ENCODE data around the gene PDIA5. TPM values are rescaled to one million over a fixed set of nuclear protein-coding genes. Genes with fewer than 3 reads are reported as not detected.

The PDIA5 gene
- total RNA-seq, 1 experiment from 2014 or later = 41.5 TPM

DNA sequence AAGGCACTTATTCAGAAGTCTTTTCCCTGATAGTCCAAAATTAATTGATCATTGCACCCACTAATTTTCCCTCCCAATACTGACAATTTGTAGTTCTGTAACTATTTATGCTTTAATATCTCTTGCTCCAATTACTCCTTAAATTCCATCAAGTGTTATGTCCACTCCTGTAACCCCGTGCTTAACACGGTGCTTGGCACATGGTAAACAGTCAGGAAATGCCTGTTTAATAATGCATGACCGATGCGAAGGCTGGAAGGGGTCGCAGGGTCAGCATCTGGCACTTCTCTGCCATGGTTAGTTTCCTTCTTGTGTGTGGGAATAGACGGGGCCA is 134.4 kb downstream of the PDIA5 start:
- Mint-ChIP-seq H3K9me3 (peaks cover 13% of the 10 kb centered on the region), H3K36me3 (peaks cover 4% of the 10 kb centered on the region; the same call in 1 of the 2 replicates), H3K27ac (peak overlapping the region; percentile 93), H3K4me1 (peaks cover 14% of the 10 kb centered on the region), H3K27me3 (ENCODE audit: low read depth) (no peaks in the 10 kb centered on the region), H3K4me3 (peak overlapping the region; percentile 94)
- CTCF ChIA-PET = interaction anchor here (0.9 to 1.9 kb wide), 5 partner anchors 10 to 258 kb away, joined by 3 to 7 read pairs (median 4); no protein-coding TSS in a partner anchor
- DNase-seq (ENCODE audit: low spot score) (no peak), ATAC-seq (peak; percentile 11)
- POLR2A ChIA-PET = interaction anchor here (0.9 to 1.6 kb wide), 4 partner anchors 9 to 218 kb away, joined by 3 to 6 read pairs (median 3); no protein-coding TSS in a partner anchor
- TF ChIP-seq, protein P1, sequence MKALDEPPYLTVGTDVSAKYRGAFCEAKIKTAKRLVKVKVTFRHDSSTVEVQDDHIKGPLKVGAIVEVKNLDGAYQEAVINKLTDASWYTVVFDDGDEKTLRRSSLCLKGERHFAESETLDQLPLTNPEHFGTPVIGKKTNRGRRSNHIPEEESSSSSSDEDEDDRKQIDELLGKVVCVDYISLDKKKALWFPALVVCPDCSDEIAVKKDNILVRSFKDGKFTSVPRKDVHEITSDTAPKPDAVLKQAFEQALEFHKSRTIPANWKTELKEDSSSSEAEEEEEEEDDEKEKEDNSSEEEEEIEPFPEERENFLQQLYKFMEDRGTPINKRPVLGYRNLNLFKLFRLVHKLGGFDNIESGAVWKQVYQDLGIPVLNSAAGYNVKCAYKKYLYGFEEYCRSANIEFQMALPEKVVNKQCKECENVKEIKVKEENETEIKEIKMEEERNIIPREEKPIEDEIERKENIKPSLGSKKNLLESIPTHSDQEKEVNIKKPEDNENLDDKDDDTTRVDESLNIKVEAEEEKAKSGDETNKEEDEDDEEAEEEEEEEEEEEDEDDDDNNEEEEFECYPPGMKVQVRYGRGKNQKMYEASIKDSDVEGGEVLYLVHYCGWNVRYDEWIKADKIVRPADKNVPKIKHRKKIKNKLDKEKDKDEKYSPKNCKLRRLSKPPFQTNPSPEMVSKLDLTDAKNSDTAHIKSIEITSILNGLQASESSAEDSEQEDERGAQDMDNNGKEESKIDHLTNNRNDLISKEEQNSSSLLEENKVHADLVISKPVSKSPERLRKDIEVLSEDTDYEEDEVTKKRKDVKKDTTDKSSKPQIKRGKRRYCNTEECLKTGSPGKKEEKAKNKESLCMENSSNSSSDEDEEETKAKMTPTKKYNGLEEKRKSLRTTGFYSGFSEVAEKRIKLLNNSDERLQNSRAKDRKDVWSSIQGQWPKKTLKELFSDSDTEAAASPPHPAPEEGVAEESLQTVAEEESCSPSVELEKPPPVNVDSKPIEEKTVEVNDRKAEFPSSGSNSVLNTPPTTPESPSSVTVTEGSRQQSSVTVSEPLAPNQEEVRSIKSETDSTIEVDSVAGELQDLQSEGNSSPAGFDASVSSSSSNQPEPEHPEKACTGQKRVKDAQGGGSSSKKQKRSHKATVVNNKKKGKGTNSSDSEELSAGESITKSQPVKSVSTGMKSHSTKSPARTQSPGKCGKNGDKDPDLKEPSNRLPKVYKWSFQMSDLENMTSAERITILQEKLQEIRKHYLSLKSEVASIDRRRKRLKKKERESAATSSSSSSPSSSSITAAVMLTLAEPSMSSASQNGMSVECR (CRISPR knock-in tag; IDR thresholded peaks at IDR 0.05; ENCODE audit: borderline replicate concordance) = 0 out of 2 replicates have a peak, but pooled peaks have one; percentile 32
- TF ChIP-seq TP53 (CRISPR knock-in tag; IDR thresholded peaks at IDR 0.05) (0 out of 2 replicates have a peak, but pooled peaks have one; percentile 15), NR2C2 (CRISPR knock-in tag; IDR thresholded peaks at IDR 0.05) (no peak), ZNF416 (CRISPR knock-in tag; IDR thresholded peaks at IDR 0.05) (no peak)

DNA sequence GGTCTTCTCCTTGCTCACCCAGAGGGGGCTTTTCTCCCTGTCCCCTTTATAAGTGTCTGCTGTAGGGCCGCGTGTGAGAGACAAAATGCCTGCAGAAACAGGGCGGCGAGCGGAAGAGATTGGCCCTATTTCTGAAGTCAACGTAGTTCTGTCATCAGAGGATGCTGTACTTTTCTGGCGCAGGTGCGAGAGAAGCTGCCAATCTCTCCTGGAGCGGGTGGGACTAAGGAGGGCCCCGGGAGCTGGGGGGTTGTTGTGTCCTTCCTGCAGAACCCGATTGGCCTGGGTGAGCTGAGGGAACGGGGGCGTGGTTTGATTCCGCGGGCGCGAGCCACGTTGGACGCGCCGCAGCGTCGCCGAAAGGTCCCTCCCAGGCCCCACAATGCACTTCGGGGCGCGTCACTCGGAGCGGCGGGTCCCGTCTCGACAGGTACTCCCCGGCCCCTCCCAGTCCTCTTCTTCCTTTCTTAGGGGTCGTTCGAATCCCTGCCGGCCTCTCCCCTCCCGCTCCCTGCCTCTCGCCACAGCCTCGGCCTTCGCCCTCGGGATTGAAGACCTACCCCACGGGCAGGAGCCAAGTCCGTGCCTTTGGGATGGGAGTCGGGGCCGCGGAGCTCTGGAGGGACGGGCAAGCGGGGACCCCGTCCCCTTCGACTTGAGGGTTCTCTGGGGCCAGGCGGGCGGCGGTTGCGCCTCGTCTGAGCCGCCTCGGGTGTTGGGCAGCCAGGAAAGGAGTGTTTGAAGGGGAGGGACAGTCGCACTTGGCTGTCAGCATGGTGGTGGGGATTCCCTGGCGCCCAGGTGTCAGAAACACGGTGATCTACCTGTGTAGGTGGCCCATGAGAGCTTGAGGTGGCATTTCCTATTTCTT is 135.0 kb downstream of the PDIA5 start, which contains the start of gene SEC22A:
Gene SEC22A (plus strand): TSS at position 387 of the 871 bp plus-strand sequence. CDS start 7,275 bp downstream, outside the sequence.
- Mint-ChIP-seq H3K27ac (peak within 1 kb of the TSS; percentile 94), H3K27me3 (ENCODE audit: low read depth) (no peaks in the 10 kb centered on the region), H3K4me3 (peak within 1 kb of the TSS; percentile 94), H3K4me1 (peaks cover 14% of the 10 kb centered on the region), H3K36me3 (peaks cover 4% of the 10 kb centered on the region; the same call in 1 of the 2 replicates), H3K9me3 (peaks cover 13% of the 10 kb centered on the region)
- ChIA-PET POLR2A (interaction anchor here (0.9 to 1.6 kb wide), 4 partner anchors 8 to 218 kb away, joined by 3 to 6 read pairs (median 3); no protein-coding TSS in a partner anchor), CTCF (interaction anchor here (0.9 to 1.9 kb wide), 6 partner anchors 9 to 258 kb away, joined by 3 to 7 read pairs (median 4); no protein-coding TSS in a partner anchor)
- DNase-seq (ENCODE audit: low spot score) (peak; percentile 98), ATAC-seq (peak; percentile 99)
- TF ChIP-seq JAZF1 (CRISPR knock-in tag; IDR thresholded peaks at IDR 0.05) = no peak
- TF ChIP-seq, protein P2, sequence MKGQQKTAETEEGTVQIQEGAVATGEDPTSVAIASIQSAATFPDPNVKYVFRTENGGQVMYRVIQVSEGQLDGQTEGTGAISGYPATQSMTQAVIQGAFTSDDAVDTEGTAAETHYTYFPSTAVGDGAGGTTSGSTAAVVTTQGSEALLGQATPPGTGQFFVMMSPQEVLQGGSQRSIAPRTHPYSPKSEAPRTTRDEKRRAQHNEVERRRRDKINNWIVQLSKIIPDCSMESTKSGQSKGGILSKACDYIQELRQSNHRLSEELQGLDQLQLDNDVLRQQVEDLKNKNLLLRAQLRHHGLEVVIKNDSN (CRISPR knock-in tag; IDR thresholded peaks at IDR 0.05) = no peak; the same call in 1 of the 2 replicates
- no peak; the same call in 1 of the 2 replicates for TF ChIP-seq ETV6 (CRISPR knock-in tag; IDR thresholded peaks at IDR 0.05)
- TF ChIP-seq, protein P3, sequence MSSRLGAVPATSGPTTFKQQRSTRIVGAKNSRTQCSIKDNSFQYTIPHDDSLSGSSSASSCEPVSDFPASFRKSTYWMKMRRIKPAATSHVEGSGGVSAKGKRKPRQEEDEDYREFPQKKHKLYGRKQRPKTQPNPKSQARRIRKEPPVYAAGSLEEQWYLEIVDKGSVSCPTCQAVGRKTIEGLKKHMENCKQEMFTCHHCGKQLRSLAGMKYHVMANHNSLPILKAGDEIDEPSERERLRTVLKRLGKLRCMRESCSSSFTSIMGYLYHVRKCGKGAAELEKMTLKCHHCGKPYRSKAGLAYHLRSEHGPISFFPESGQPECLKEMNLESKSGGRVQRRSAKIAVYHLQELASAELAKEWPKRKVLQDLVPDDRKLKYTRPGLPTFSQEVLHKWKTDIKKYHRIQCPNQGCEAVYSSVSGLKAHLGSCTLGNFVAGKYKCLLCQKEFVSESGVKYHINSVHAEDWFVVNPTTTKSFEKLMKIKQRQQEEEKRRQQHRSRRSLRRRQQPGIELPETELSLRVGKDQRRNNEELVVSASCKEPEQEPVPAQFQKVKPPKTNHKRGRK (CRISPR knock-in tag; IDR thresholded peaks at IDR 0.05; ENCODE audit: borderline replicate concordance) = no peak
- TF ChIP-seq, protein P4, sequence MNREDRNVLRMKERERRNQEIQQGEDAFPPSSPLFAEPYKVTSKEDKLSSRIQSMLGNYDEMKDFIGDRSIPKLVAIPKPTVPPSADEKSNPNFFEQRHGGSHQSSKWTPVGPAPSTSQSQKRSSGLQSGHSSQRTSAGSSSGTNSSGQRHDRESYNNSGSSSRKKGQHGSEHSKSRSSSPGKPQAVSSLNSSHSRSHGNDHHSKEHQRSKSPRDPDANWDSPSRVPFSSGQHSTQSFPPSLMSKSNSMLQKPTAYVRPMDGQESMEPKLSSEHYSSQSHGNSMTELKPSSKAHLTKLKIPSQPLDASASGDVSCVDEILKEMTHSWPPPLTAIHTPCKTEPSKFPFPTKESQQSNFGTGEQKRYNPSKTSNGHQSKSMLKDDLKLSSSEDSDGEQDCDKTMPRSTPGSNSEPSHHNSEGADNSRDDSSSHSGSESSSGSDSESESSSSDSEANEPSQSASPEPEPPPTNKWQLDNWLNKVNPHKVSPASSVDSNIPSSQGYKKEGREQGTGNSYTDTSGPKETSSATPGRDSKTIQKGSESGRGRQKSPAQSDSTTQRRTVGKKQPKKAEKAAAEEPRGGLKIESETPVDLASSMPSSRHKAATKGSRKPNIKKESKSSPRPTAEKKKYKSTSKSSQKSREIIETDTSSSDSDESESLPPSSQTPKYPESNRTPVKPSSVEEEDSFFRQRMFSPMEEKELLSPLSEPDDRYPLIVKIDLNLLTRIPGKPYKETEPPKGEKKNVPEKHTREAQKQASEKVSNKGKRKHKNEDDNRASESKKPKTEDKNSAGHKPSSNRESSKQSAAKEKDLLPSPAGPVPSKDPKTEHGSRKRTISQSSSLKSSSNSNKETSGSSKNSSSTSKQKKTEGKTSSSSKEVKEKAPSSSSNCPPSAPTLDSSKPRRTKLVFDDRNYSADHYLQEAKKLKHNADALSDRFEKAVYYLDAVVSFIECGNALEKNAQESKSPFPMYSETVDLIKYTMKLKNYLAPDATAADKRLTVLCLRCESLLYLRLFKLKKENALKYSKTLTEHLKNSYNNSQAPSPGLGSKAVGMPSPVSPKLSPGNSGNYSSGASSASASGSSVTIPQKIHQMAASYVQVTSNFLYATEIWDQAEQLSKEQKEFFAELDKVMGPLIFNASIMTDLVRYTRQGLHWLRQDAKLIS (CRISPR knock-in tag; IDR thresholded peaks at IDR 0.05; ENCODE audit: borderline replicate concordance) = 0 out of 2 replicates have a peak, but pooled peaks have one; percentile 33
- TF ChIP-seq, protein P5, sequence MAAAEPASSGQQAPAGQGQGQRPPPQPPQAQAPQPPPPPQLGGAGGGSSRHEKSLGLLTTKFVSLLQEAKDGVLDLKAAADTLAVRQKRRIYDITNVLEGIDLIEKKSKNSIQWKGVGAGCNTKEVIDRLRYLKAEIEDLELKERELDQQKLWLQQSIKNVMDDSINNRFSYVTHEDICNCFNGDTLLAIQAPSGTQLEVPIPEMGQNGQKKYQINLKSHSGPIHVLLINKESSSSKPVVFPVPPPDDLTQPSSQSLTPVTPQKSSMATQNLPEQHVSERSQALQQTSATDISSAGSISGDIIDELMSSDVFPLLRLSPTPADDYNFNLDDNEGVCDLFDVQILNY (CRISPR knock-in tag; IDR thresholded peaks at IDR 0.05) = no peak
- TF ChIP-seq, protein P6, sequence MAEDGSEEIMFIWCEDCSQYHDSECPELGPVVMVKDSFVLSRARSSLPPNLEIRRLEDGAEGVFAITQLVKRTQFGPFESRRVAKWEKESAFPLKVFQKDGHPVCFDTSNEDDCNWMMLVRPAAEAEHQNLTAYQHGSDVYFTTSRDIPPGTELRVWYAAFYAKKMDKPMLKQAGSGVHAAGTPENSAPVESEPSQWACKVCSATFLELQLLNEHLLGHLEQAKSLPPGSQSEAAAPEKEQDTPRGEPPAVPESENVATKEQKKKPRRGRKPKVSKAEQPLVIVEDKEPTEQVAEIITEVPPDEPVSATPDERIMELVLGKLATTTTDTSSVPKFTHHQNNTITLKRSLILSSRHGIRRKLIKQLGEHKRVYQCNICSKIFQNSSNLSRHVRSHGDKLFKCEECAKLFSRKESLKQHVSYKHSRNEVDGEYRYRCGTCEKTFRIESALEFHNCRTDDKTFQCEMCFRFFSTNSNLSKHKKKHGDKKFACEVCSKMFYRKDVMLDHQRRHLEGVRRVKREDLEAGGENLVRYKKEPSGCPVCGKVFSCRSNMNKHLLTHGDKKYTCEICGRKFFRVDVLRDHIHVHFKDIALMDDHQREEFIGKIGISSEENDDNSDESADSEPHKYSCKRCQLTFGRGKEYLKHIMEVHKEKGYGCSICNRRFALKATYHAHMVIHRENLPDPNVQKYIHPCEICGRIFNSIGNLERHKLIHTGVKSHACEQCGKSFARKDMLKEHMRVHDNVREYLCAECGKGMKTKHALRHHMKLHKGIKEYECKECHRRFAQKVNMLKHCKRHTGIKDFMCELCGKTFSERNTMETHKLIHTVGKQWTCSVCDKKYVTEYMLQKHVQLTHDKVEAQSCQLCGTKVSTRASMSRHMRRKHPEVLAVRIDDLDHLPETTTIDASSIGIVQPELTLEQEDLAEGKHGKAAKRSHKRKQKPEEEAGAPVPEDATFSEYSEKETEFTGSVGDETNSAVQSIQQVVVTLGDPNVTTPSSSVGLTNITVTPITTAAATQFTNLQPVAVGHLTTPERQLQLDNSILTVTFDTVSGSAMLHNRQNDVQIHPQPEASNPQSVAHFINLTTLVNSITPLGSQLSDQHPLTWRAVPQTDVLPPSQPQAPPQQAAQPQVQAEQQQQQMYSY (CRISPR knock-in tag; IDR thresholded peaks at IDR 0.05) = no peak
- 0 out of 2 replicates have a peak, but pooled peaks have one; percentile 44 for TF ChIP-seq RELA (CRISPR knock-in tag; IDR thresholded peaks at IDR 0.05; ENCODE audit: borderline replicate concordance)
- no peak for TF ChIP-seq KAT7 (CRISPR knock-in tag; IDR thresholded peaks at IDR 0.05; ENCODE audit: borderline replicate concordance)
- TF ChIP-seq ZNF317 (CRISPR knock-in tag; IDR thresholded peaks at IDR 0.05; ENCODE audit: borderline replicate concordance, low read depth) = no peak
- TF ChIP-seq SOX15 (CRISPR knock-in tag; IDR thresholded peaks at IDR 0.05) = no peak
- no peak for TF ChIP-seq ELF4 (CRISPR knock-in tag; IDR thresholded peaks at IDR 0.05; ENCODE audit: low read depth)

All from WTC11 (cell line).